Measurements from ENCODE around the gene IPO13. TPM values are rescaled to one million over a fixed set of nuclear protein-coding genes. Genes with fewer than 3 reads are reported as not detected.

The IPO13 gene
- total and polyA plus RNA-seq, 2 donors (not counting 1 experiment from before 2014, with no cell fraction given): 12.8 to 18.5 TPM

GRCh38 chr1:43965316-43965715 is 18.6 kb downstream of the IPO13 start:
- Histone ChIP-seq H3K36me3 (ENCODE audit: control insufficient read depth, insufficient read depth, low read length) (peaks cover 13% of the 10 kb centered on the region), H3K4me3 (replicated peaks in 1 of 4; ENCODE audit: control extremely low read depth in 1 of 4, insufficient read depth in 1 of 4, low read depth in 3 of 4, low read length in 4 of 4) (no peak overlapping the region), H2AFZ (ENCODE audit: low read length) (no peak overlapping the region)

GRCh38 chr1:43968348-43968948 is 21.7 kb downstream of the IPO13 start:
- Histone ChIP-seq H4K20me1 (ENCODE audit: control insufficient read depth, extremely low read depth, insufficient read depth, low read length) (no peaks in the 10 kb centered on the region), H3K4me2 (ENCODE audit: extremely low read depth, insufficient read depth, low read length) (no peak overlapping the region), H2AFZ (ENCODE audit: low read length) (no peak overlapping the region), H3K27me3 (ENCODE audit: control insufficient read depth, insufficient read depth, low read length) (no peaks in the 10 kb centered on the region), H3K36me3 (ENCODE audit: control insufficient read depth, insufficient read depth, low read length) (peaks cover 6% of the 10 kb centered on the region), H3K9me3 (ENCODE audit: control insufficient read depth, insufficient read depth, low read depth, low read length) (no peaks in the 10 kb centered on the region), H3K9ac (ENCODE audit: insufficient read depth, low read length) (no peak overlapping the region), H3K79me2 (ENCODE audit: control insufficient read depth, insufficient read depth, low read length) (peaks cover 4% of the 10 kb centered on the region), H3K4me1 (ENCODE audit: control insufficient read depth, extremely low read depth, insufficient read depth, low read length) (peaks cover 6% of the 10 kb centered on the region), H3K4me3 (replicated peaks in 1 of 4; ENCODE audit: control extremely low read depth in 1 of 4, insufficient read depth in 1 of 4, low read depth in 3 of 4, low read length in 4 of 4) (no peak overlapping the region), H3K27ac (ENCODE audit: insufficient read depth, low read length) (no peak overlapping the region)
- no peak for DNase-seq (ENCODE audit: low read depth in 2 of 2)
- TF ChIP-seq EZH2 (IDR thresholded peaks at IDR 0.05; ENCODE audit: low read length, missing control alignments) (no peak), CTCF (conservative IDR thresholded peaks at IDR 0.05 in 1 of 2, IDR thresholded peaks at IDR 0.05 in 1 of 2; ENCODE audit: low read depth in 1 of 2, low read length in 2 of 2) (no peak)

More at GRCh38 chr1:43965316-43965715, 18.6 kb downstream of the IPO13 start:
- Histone ChIP-seq H3K79me2 (ENCODE audit: control insufficient read depth, insufficient read depth, low read length) (peaks cover under 1% of the 10 kb centered on the region), H4K20me1 (ENCODE audit: control insufficient read depth, extremely low read depth, insufficient read depth, low read length) (no peaks in the 10 kb centered on the region), H3K27ac (ENCODE audit: insufficient read depth, low read length) (no peak overlapping the region), H3K4me1 (ENCODE audit: control insufficient read depth, extremely low read depth, insufficient read depth, low read length) (no peaks in the 10 kb centered on the region), H3K4me2 (ENCODE audit: extremely low read depth, insufficient read depth, low read length) (no peak overlapping the region), H3K9me3 (ENCODE audit: control insufficient read depth, insufficient read depth, low read depth, low read length) (no peaks in the 10 kb centered on the region), H3K27me3 (ENCODE audit: control insufficient read depth, insufficient read depth, low read length) (no peaks in the 10 kb centered on the region), H3K9ac (ENCODE audit: insufficient read depth, low read length) (no peak overlapping the region)
- TF ChIP-seq CTCF (conservative IDR thresholded peaks at IDR 0.05 in 1 of 2, IDR thresholded peaks at IDR 0.05 in 1 of 2; ENCODE audit: low read depth in 1 of 2, low read length in 2 of 2) (no peak), EZH2 (IDR thresholded peaks at IDR 0.05; ENCODE audit: low read length, missing control alignments) (no peak)
- no peak for DNase-seq (ENCODE audit: low read depth in 2 of 2)

- H3K36me3 ChIP-seq (ENCODE audit: control insufficient read depth, insufficient read depth, low read length): peaks cover 6% of the 10 kb centered on the region
- peak overlapping the region; percentile 60 for H3K4me2 ChIP-seq (ENCODE audit: extremely low read depth, insufficient read depth, low read length)
- no peaks in the 10 kb centered on the region for H3K27me3 ChIP-seq (ENCODE audit: control insufficient read depth, insufficient read depth, low read length)
- no peak for DNase-seq (ENCODE audit: low read depth in 2 of 2)
- H3K4me3 ChIP-seq (replicated peaks in 1 of 4; ENCODE audit: control extremely low read depth in 1 of 4, insufficient read depth in 1 of 4, low read depth in 3 of 4, low read length in 4 of 4): peak overlapping the region in 2 of 4 experiments; percentile 22 to 28
- H3K9me3 ChIP-seq (ENCODE audit: control insufficient read depth, insufficient read depth, low read depth, low read length): no peaks in the 10 kb centered on the region
- H3K79me2 ChIP-seq (ENCODE audit: control insufficient read depth, insufficient read depth, low read length): peaks cover 4% of the 10 kb centered on the region
- no peaks in the 10 kb centered on the region for H4K20me1 ChIP-seq (ENCODE audit: control insufficient read depth, extremely low read depth, insufficient read depth, low read length)
- H2AFZ ChIP-seq (ENCODE audit: low read length): no peak overlapping the region
- peaks cover 6% of the 10 kb centered on the region for H3K4me1 ChIP-seq (ENCODE audit: control insufficient read depth, extremely low read depth, insufficient read depth, low read length)
- no peak for TF ChIP-seq EZH2 (IDR thresholded peaks at IDR 0.05; ENCODE audit: low read length, missing control alignments)
- no peak for TF ChIP-seq CTCF (conservative IDR thresholded peaks at IDR 0.05 in 1 of 2, IDR thresholded peaks at IDR 0.05 in 1 of 2; ENCODE audit: low read depth in 1 of 2, low read length in 2 of 2)
- H3K9ac ChIP-seq (ENCODE audit: insufficient read depth, low read length): no peak overlapping the region
- H3K27ac ChIP-seq (ENCODE audit: insufficient read depth, low read length): no peak overlapping the region
These were observed 22.6 kb downstream of the IPO13 start for GRCh38 chr1:43969416-43969745.
